Endometrial microvascular endothelial cells (primary cell): ENCODE results near the gene EIF3F. TPM values are rescaled to one million over a fixed set of nuclear protein-coding genes. Genes with fewer than 3 reads are reported as not detected.

Experiments
- in situ Hi-C: cut with HindIII; loops from 2 replicates; pipeline ENCODE4 v1.10.0; 2017; ENCODE audit warnings: low sequenced_read_pairs, low pct_unique_long_range_greater_than_20kb; ENCODE audit errors: inconsistent ontology term
- total RNA-seq: library from RNA; depleted of rRNA; stranded (reverse); fragments of >200 nt; gene quantifications from one replicate; pipeline ENCODE4 v1.2.3, GENCODE V29; 2015; ENCODE audit errors: inconsistent ontology term

The EIF3F gene
- total RNA-seq, 1 donor from 2014 or later, result 238 TPM

GRCh38 chr11:8017894-8018483 lies 30.9 kb downstream of the EIF3F start:
- in situ Hi-C loops, result no loop called here

- in situ Hi-C loops, result no loop called here
Observed at GRCh38 chr11:8018484-8019313, 31.6 kb downstream of the EIF3F start.

- in situ Hi-C loops, result no loop called here
Observed at GRCh38 chr11:8019314-8020243, 32.4 kb downstream of the EIF3F start.

- in situ Hi-C loops, result no loop called here
Observed at GRCh38 chr11:8020244-8020597, 33.1 kb downstream of the EIF3F start.

GRCh38 chr11:8021920-8022319 lies 34.8 kb downstream of the EIF3F start:
- in situ Hi-C loops, result no loop called here

GRCh38 chr11:8022876-8023275 lies 35.7 kb downstream of the EIF3F start:
- in situ Hi-C loops, result no loop called here

GRCh38 chr11:8023831-8024555 lies 36.9 kb downstream of the EIF3F start:
- in situ Hi-C loops, result no loop called here

- in situ Hi-C loops, result no loop called here
Observed at GRCh38 chr11:8025123-8025522, 38.0 kb downstream of the EIF3F start.

GRCh38 chr11:8025816-8026215 lies 38.7 kb downstream of the EIF3F start:
- in situ Hi-C loops, result no loop called here

GRCh38 chr11:8026982-8027381 lies 39.8 kb downstream of the EIF3F start:
- in situ Hi-C loops, result no loop called here

GRCh38 chr11:8028766-8029165 lies 41.6 kb downstream of the EIF3F start:
- in situ Hi-C loops, result no loop called here

- in situ Hi-C loops, result no loop called here
Observed at GRCh38 chr11:8030526-8031247, 43.5 kb downstream of the EIF3F start.

- in situ Hi-C loops, result no loop called here
Observed at GRCh38 chr11:8031248-8032115, 44.3 kb downstream of the EIF3F start.

GRCh38 chr11:8032122-8032521 lies 45.0 kb downstream of the EIF3F start:
- in situ Hi-C loops, result no loop called here

- in situ Hi-C loops, result no loop called here
Observed at GRCh38 chr11:8032576-8033304, 45.6 kb downstream of the EIF3F start.

GRCh38 chr11:8033305-8034105 lies 46.4 kb downstream of the EIF3F start:
- in situ Hi-C loops, result no loop called here
